ENCODE results near the gene TIMP3. TPM values are rescaled to one million over a fixed set of nuclear protein-coding genes. Genes with fewer than 3 reads are reported as not detected.

TIMP3 gene
- total RNA-seq, 1 experiment from 2014 or later, result 0.87 TPM

- Histone ChIP-seq H2BK12ac (ENCODE audit: insufficient read length, low read depth, low read length) (no peak overlapping the region), H3K79me2 (ENCODE audit: insufficient read depth, low read length) (no peaks in the 10 kb centered on the region), H2AK5ac (ENCODE audit: insufficient read length, low read length) (no peak overlapping the region), H4K8ac (replicated peaks; ENCODE audit: insufficient read length, low read depth, low read length) (no peak overlapping the region), H3T11ph (ENCODE audit: low read length) (no peak overlapping the region), H3K14ac (ENCODE audit: insufficient read depth, low read length) (no peak overlapping the region), H3K23me2 (ENCODE audit: insufficient read length, low read depth, low read length, poor library complexity, severe bottlenecking) (no peaks in the 10 kb centered on the region), H3K27ac (ENCODE audit: insufficient read length, low read depth, low read length) (no peak overlapping the region), H3K9ac (ENCODE audit: extremely low read depth, insufficient read length, low read length) (no peak overlapping the region), H2BK120ac (ENCODE audit: low read depth, low read length, poor library complexity, severe bottlenecking) (no peak overlapping the region), H4K5ac (ENCODE audit: insufficient read length, low read depth, low read length) (no peak overlapping the region), H3K27me3 (ENCODE audit: insufficient read depth, low read length) (no peaks in the 10 kb centered on the region), H2AFZ (ENCODE audit: low read length) (no peak overlapping the region), H3K4me1 (ENCODE audit: insufficient read depth, low read length) (no peaks in the 10 kb centered on the region; the same call in 1 of the 2 replicates), H3K79me1 (ENCODE audit: insufficient read depth, low read depth, low read length, poor library complexity, severe bottlenecking) (no peaks in the 10 kb centered on the region), H3K23ac (ENCODE audit: insufficient read length, low read depth, low read length) (no peak overlapping the region), H4K91ac (ENCODE audit: insufficient read length, low read depth, low read length) (no peak overlapping the region), H2BK20ac (ENCODE audit: low read depth, low read length, poor library complexity, severe bottlenecking) (no peak overlapping the region), H2BK5ac (ENCODE audit: insufficient read length, low read length) (no peak overlapping the region), H3K9me3 (ENCODE audit: control insufficient read depth, low read depth, low read length) (no peaks in the 10 kb centered on the region), H3K56ac (ENCODE audit: insufficient read length, low read depth, low read length) (no peak overlapping the region), H2BK15ac (ENCODE audit: low read depth, low read length) (no peak overlapping the region), H3K4me2 (ENCODE audit: insufficient read depth, insufficient read length, low read length) (no peak overlapping the region), H3K18ac (ENCODE audit: insufficient read length, low read depth, low read length) (no peak overlapping the region), H4K20me1 (ENCODE audit: control insufficient read depth, insufficient read depth, insufficient read length) (no peaks in the 10 kb centered on the region), H3K4ac (ENCODE audit: low read depth, low read length) (no peak overlapping the region)
- Mint-ChIP-seq H3K27ac (no peak overlapping the region), H3K36me3 (ENCODE audit: insufficient read depth in 1 of 3, low read depth in 3 of 3) (no peaks in the 10 kb centered on the region; a peak in 1 of 7 replicates), H3K4me3 (no peak overlapping the region), H3K27me3 (ENCODE audit: low read depth) (peaks cover 7% of the 10 kb centered on the region; the same call in 1 of the 2 replicates), H3K9me3 (no peaks in the 10 kb centered on the region), H3K4me1 (peaks cover 15 to 16% of the 10 kb centered on the region in 2 experiments)
- no peak for DNase-seq
- TF ChIP-seq CTCF (conservative IDR thresholded peaks at IDR 0.05), result no peak
- no CpG with 5 or more reads among the region's 4 CpGs for WGBS (ENCODE audit: extremely low coverage, insufficient read length, low lambda C conversion rate)
These were observed 25.1 kb upstream of the TIMP3 start for GRCh38 chr22:32776397-32776796.
